IPS DF 6.9 (cell line): ENCODE results near the gene RAD1.

ENCODE experiments used
- DNase-seq: peaks from one replicate; pipeline ENCODE4 v3.0.0-alpha.2; 2013; ENCODE audit warnings: low read depth, low spot score
- H3K27ac ChIP-seq: one replicate; pipeline ENCODE4 v1.5.1; 2013; ENCODE audit warnings: low read length, control low read depth
- H3K27me3 ChIP-seq: 2 replicates; pipeline ENCODE4 v1.6.1; 2013; ENCODE audit warnings: mild to moderate bottlenecking, low read length; ENCODE audit not compliant: control insufficient read depth, insufficient read depth
- H3K36me3 ChIP-seq: 2 replicates; pipeline ENCODE4 v1.6.1; 2013; ENCODE audit warnings: low read length; ENCODE audit not compliant: control insufficient read depth, insufficient read depth
- H3K4me1 ChIP-seq: 2 replicates; pipeline ENCODE4 v1.6.1; 2013; ENCODE audit warnings: low read length; ENCODE audit not compliant: control insufficient read depth, insufficient read depth
- H3K4me3 ChIP-seq: 2 replicates; pipeline ENCODE4 v1.5.1; 2013; ENCODE audit warnings: mild to moderate bottlenecking, low read length
- H3K9me3 ChIP-seq: 2 replicates; pipeline ENCODE4 v1.6.1; 2013; ENCODE audit warnings: low read length, inconsistent platforms; ENCODE audit not compliant: control insufficient read depth, insufficient read depth
- WGBS: extraction: QIAGEN DNeasy Blood & Tissue Kit; methylation state at CpG from one replicate; pipeline ENCODE4 v1.1.7; 2013; ENCODE audit warnings: mixed read lengths, missing lambda C conversion rate; ENCODE audit not compliant: insufficient read length, insufficient coverage; 5-methylcytosine and 5-hydroxymethylcytosine counted together

RAD1 gene

DNA sequence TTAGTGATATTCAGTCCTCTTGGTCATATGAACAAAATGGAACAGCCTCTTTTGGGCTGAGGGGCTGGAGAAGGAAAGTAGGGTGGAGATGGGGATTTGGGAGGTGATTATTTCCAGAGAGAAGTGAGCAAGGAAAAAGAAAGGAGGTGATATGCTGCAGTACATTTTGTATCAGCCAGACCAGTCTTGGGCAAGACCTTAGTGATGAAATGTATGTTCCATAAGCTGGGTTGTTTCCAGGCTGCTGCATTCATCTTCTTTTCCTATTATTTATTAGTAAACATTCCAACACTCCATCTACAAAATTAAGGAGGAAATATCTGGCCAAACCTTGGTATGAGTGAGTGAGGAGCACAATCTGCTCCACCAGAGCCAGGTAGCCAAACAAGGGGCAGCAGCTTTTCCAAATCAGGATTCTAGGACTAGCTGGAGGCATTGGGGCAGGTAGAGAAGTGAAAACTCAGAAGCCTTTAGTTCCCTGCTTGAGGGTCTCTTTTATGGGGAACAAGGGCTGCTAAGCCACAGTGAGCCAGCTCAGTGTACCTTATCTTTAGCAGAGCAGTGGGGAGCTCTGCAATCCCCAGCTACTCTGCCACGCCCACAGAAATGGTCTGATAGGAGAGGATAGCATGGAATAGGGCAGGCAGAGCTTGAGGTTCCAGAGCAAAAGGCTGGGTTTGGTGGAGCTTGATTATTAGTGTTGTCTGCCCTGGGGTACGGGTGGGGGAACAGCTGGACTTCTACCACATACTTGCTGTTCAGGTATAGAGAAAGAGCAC lies 19.5 kb downstream of the RAD1 start:
- Histone ChIP-seq H3K36me3 (no peaks in the 10 kb centered on the region), H3K27ac (no peak overlapping the region), H3K4me3 (no peak overlapping the region), H3K9me3 (no peaks in the 10 kb centered on the region), H3K27me3 (no peaks in the 10 kb centered on the region), H3K4me1 (no peaks in the 10 kb centered on the region)
- no peak for DNase-seq
- no CpG with 5 or more reads among the region's 2 CpGs for WGBS

DNA sequence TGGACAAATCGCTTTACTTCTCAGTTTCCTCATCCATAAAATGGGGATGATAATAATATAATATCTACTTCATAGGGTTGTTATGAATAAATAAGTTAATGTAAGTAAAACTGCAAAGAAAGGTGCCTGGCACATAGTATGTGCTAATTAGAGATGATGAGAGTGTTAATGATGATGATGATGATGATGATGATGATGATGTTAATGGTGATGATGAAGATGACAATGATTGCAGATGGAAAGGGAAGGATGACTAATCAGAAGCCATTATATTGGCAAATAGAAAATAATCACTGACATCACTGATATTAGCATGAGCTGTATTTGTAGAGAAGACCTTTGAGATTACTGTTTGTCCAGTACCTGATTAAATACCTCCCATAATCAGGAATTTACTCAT lies 20.6 kb downstream of the RAD1 start:
- Histone ChIP-seq H3K4me1 (no peaks in the 10 kb centered on the region), H3K27me3 (no peaks in the 10 kb centered on the region), H3K27ac (no peak overlapping the region), H3K9me3 (no peaks in the 10 kb centered on the region), H3K36me3 (no peaks in the 10 kb centered on the region), H3K4me3 (no peak overlapping the region)
- no CpG with 5 or more reads among the region's 1 CpG for WGBS
- no peak for DNase-seq

DNA sequence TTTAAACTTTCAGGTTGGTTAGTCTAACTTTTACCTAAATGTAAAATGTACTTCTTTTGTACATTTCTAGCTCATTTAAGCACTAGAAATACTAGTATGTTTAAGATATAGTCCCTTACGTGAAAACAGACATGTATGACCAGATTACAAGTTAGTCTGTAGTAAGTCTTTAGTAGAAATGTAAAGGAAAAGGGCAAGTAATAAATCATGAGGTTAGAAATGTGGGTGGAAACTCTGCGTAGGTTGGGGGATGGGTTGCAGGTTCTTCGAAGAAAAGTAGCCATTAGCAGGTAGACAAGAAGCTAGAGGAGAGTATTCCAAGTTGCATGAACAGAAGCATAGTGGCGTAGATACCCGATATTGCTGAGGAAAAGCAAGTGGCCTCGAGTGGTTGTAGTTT lies 22.9 kb downstream of the RAD1 start:
- H3K27me3 ChIP-seq = no peaks in the 10 kb centered on the region
- no peak overlapping the region for H3K4me3 ChIP-seq
- WGBS = no CpG with 5 or more reads among the region's 6 CpGs
- H3K4me1 ChIP-seq = no peaks in the 10 kb centered on the region
- H3K27ac ChIP-seq = no peak overlapping the region
- no peaks in the 10 kb centered on the region for H3K36me3 ChIP-seq
- H3K9me3 ChIP-seq = no peaks in the 10 kb centered on the region
- DNase-seq = no peak

DNA sequence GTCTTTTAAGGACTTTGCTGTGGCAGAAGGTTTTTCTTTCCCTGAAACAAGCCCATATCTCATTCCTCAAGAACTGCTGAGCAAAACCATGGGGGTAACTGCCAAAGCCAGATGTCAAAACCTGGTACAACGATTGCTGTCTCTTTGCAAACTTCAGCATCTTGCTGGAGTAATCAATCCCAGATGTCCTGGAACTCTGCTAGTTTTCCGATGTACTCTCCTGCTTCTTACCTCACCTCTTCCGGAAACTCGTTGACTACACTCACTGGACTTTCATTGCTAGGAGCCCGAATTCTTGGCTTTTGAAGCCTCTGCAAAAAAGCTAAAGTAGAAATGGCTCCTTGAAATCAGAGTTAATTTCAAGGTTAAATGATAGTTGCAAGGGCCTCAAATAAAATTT lies 23.3 kb downstream of the RAD1 start:
- H3K4me1 ChIP-seq = no peaks in the 10 kb centered on the region
- DNase-seq = no peak
- no peaks in the 10 kb centered on the region for H3K27me3 ChIP-seq
- H3K36me3 ChIP-seq = no peaks in the 10 kb centered on the region
- no peak overlapping the region for H3K27ac ChIP-seq
- H3K9me3 ChIP-seq = no peaks in the 10 kb centered on the region
- no peak overlapping the region for H3K4me3 ChIP-seq
- WGBS = no CpG with 5 or more reads among the region's 5 CpGs

DNA sequence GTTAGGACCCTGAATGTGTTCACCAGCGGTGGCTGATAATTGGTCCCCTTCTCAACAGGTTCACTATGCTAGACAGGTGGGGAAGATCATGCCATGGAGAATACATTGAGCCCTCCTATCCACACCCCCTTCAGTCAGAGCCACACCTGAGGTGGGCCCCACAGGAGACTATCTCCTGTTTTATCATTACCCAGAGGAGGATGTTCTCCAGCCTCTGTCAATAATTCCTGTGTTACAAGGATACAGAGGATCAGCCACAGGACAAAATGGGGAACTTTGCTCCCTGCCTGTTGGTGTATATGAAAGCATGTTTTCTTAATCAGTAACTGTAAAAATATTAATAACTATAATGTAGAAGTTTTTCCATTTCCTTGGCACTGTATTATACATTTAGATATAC lies 25.9 kb downstream of the RAD1 start:
- Histone ChIP-seq H3K27ac (no peak overlapping the region), H3K4me3 (no peak overlapping the region), H3K27me3 (no peaks in the 10 kb centered on the region), H3K4me1 (0 out of 2 replicates have a peak, but pooled peaks cover 2% of the 10 kb centered on the region), H3K9me3 (no peaks in the 10 kb centered on the region), H3K36me3 (no peaks in the 10 kb centered on the region)
- no CpG with 5 or more reads among the region's 1 CpG for WGBS
- DNase-seq = no peak

DNA sequence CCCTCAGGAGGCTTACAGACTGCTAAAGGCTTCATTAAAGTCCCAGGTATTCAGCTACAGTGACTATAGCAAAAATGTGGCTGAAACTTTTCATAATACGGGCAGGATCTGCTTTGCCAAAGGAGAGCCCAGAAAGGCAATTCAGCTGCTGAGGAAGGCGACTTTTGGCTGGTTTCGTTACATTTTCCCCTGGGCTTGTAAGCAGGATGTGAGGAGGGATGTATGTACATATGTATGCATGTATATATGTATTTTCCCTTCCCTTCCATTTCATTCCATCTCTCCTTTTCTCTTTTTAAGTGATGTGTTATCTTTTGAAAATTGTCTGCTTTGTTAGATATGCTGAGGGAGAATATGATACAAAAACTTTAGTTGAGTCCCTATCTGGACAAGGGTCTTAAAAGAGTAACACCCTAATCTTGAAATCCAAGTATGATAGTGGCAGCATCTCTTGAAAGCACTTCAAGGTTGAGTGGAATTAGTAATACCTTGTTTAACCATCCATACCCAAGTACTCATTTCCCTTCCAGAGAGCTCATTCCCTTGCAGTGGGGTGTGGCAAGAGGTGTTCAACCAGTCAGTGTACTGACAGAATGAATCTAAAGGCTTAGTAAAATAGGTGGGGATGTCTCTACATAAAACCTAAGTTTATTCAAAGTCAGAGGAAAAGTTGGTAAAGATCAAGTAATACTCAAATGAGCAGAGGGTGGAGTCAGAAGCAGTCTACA lies 28.7 kb downstream of the RAD1 start:
- H3K36me3 ChIP-seq = no peaks in the 10 kb centered on the region
- no peak overlapping the region for H3K27ac ChIP-seq
- H3K27me3 ChIP-seq = no peaks in the 10 kb centered on the region
- H3K9me3 ChIP-seq = no peaks in the 10 kb centered on the region
- DNase-seq = no peak
- WGBS = no CpG with 5 or more reads among the region's 3 CpGs
- 0 out of 2 replicates have a peak, but pooled peaks cover 2% of the 10 kb centered on the region for H3K4me1 ChIP-seq
- no peak overlapping the region for H3K4me3 ChIP-seq

DNA sequence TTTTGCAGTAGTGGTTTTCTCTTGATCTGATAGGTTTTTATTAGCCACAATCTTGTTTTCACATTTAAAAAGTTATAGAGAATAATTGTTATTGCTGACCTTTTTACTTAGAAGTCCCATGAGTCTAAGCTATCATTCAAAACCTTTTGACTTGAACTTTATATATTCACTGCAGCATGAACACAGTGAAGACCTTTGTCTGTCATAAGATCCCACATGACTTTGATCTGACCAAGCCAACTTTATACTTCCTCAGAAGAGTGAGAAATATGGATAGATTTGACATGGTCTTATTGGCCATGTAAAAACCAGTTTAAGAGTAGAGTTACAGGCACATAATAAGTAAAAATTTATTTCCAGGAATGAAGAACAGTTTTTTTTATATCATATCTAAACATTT lies 34.1 kb downstream of the RAD1 start:
- Histone ChIP-seq H3K9me3 (no peaks in the 10 kb centered on the region), H3K4me1 (0 out of 2 replicates have a peak, but pooled peaks cover under 1% of the 10 kb centered on the region), H3K4me3 (no peak overlapping the region), H3K27me3 (no peaks in the 10 kb centered on the region), H3K36me3 (no peaks in the 10 kb centered on the region), H3K27ac (no peak overlapping the region)
- no peak for DNase-seq

DNA sequence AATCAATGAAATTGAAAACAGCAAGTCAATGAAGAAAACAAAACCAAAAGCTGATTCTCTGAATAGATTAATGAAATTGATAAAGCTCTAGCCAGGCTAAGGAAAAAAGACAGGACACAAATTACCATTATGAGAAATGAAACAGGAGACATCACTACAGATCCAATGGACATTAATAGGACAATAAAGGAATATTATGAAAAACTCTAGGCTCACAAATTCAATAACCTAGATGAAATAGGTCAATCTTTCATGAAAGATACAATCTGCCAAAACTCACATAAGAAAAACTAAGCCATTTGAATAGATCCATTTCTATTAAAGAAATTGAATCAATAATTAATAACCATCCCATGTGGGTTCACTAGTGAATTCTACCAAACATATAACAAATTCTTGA lies 39.0 kb downstream of the RAD1 start:
- H3K36me3 ChIP-seq = no peaks in the 10 kb centered on the region
- H3K4me3 ChIP-seq = no peak overlapping the region
- no peaks in the 10 kb centered on the region for H3K27me3 ChIP-seq
- no peaks in the 10 kb centered on the region for H3K4me1 ChIP-seq
- H3K27ac ChIP-seq = no peak overlapping the region
- H3K9me3 ChIP-seq = no peaks in the 10 kb centered on the region
- DNase-seq = no peak

DNA sequence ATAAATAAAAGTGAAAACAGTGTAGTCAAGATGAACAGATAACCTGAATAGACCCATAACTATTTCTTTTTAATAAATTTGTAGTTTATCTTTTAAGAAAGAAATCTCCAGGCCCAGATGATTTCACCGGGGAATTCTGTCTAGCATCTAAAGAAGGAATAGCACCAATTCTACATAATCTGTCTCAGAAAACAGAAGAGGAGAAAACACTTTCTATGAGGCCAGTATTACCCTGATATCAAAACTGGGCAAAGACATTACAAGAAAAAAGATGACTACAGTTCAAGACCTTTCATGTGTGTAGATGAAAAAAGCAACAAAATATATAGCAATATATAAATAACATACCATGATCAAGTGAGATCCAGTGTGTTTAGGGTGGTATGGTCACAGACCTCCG lies 44.9 kb downstream of the RAD1 start:
- WGBS = no CpG with 5 or more reads among the region's 2 CpGs
- no peak for DNase-seq
- H3K27ac ChIP-seq = no peak overlapping the region
- no peaks in the 10 kb centered on the region for H3K9me3 ChIP-seq
- no peaks in the 10 kb centered on the region for H3K27me3 ChIP-seq
- H3K36me3 ChIP-seq = no peaks in the 10 kb centered on the region
- peaks cover 3% of the 10 kb centered on the region; the same call in 1 of the 2 replicates for H3K4me1 ChIP-seq
- no peak overlapping the region for H3K4me3 ChIP-seq

DNA sequence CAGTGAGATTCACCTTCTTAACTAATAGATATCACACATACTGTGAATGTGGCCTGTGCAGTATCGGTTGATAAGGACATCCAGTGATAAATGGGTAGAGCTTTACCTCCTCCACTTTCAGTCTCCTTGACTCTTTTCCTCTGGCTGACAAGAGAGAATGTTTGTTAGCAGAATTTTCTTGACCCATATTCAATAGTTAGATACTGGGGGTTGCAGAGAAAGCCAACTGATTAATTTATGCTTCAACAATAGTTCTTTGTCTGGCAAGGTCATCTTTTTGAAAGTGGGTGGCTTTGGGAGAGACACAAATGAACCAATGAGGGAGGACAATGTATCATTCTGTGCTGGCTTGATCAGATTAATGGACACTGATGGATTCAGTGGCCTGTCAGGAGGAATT lies 46.0 kb downstream of the RAD1 start:
- no peaks in the 10 kb centered on the region for H3K9me3 ChIP-seq
- no CpG with 5 or more reads among the region's 1 CpG for WGBS
- H3K4me1 ChIP-seq = peaks cover 3% of the 10 kb centered on the region; the same call in 1 of the 2 replicates
- no peak overlapping the region for H3K4me3 ChIP-seq
- no peak for DNase-seq
- no peaks in the 10 kb centered on the region for H3K27me3 ChIP-seq
- no peaks in the 10 kb centered on the region for H3K36me3 ChIP-seq
- no peak overlapping the region for H3K27ac ChIP-seq

DNA sequence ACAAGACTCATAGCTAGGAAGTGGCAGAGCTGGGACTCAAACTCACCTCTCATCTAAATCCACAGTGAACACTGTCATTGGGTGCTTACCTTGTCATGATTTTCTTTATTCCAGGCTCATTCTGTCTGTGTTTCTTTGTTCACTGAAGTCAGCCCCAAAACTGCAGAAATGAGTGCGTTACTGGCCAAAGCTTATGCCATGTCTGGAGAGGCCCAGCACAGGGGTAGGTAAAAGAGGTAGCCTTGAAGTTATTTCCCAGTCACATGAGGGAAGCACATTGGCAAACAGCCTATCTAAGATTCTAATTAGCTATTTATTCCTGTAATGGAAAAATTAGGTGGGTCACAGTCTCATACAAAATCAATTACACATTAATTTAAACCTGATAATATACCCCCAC lies 46.5 kb downstream of the RAD1 start:
- no peak overlapping the region for H3K4me3 ChIP-seq
- no peak overlapping the region for H3K27ac ChIP-seq
- no peaks in the 10 kb centered on the region for H3K36me3 ChIP-seq
- no peaks in the 10 kb centered on the region for H3K27me3 ChIP-seq
- WGBS = no CpG with 5 or more reads among the region's 1 CpG
- DNase-seq = no peak
- H3K9me3 ChIP-seq = no peaks in the 10 kb centered on the region
- H3K4me1 ChIP-seq = peaks cover 3% of the 10 kb centered on the region; the same call in 1 of the 2 replicates
